HG03457 (cell line): Measurements from ENCODE around the gene MFSD2B.
"Not testable (repeated sequence)": the region's sequence is repeated elsewhere in the genome, so short reads cannot be mapped to it uniquely, and the experiment has no call there.

Experiments used
- ATAC-seq: cut with Tn5 transposase; IDR thresholded peaks from one replicate; pipeline ENCODE4 v1.9.1; 2021; ENCODE audit warnings: moderate number of reproducible peaks; ENCODE audit not compliant: unreplicated experiment

MFSD2B gene

GRCh38 chr2:24009680-24010476 lies at the start of gene MFSD2B:
Gene MFSD2B (plus strand): TSS chr2:24010085. CDS start chr2:24010097, 12 bp downstream.
- ATAC-seq, result no peak

- ATAC-seq, result no peak
Observed at GRCh38 chr2:23967846-23968245, 42.0 kb upstream of the MFSD2B start.

- no peak for ATAC-seq
Observed at GRCh38 chr2:23976883-23977282, 33.0 kb upstream of the MFSD2B start.

GRCh38 chr2:23988371-23988770 lies 21.5 kb upstream of the MFSD2B start:
- no peak for ATAC-seq

- ATAC-seq, result no peak
Observed at GRCh38 chr2:23992931-23993330, 17.0 kb upstream of the MFSD2B start.

DNA sequence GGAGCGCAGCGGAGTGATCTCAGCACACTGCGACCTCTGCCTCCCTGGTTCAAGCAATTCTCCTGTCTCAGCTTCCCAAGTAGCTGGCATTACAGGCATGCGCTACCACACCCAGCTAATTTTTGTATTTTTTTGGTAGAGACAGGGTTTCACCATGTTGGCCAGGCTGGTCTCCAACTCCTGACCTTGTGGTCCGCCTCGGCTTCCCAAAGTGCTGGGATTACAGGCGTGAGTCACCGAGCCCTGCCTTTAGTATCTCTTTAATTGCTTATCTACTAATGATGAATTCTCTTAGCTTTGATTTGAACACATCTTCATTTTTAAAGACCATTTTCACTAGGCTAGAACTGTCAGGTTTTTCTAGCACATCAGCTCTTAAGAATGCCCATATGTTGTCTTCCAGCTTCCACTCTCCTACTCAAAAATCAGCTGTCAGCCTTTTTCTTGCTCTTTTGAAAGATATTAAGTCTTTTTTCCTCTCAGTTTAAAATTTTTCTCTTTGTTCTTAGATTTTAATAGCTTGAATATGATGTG lies 16.1 kb upstream of the MFSD2B start:
- no peak for ATAC-seq

- ATAC-seq, result no peak
Observed at GRCh38 chr2:23994567-23994966, 15.3 kb upstream of the MFSD2B start.

DNA sequence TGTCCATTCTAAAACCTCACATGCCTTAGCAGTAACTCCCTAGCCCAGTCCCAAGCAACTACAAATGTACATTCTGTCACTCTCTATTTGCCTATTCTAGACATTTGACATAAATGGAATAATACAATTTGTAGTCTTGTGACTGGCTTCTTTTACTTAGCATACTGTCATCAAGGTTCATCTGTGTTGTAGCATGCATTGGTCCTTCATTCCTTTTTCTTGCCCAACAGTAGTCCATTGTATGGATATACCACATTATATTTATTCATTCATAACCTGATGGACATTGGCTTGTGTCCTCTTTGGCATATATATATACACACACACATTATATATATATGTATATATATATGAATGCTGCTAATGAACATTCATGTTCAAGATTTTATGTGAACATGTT lies 2.2 kb upstream of the MFSD2B start:
- ATAC-seq, result no peak

DNA sequence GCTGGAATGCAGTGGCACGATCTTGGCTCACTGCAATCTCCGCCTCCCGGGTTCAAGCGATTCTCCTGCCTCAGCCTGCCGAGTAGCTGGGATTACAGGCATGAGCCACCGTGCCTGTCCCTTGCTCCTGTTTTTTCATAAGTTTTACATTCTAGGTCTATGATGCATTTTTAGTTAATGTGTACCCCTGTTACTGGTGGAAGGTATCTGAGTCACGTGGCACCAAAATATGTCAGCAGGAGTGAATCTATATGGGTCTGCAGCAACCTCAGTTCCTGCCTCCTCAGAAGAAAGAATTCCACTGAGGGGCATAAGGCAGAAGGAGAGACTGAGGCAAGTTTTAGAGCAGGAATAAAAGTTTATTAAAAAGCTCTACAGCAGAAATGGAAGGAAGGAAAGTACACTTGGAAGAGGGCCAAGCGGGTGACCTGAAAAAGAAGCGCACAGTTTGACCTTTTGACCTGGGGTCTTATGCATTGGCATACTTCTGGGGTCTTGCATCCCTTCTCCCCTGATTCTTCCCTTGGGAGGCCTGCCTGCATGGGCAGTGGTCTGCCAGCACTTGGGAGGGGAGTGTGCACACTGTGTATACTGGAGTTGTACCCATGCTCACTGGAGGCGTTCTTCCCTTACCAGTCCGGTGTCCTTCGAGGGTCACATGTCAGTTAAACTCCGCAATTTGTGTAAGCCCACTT lies 1.1 kb upstream of the MFSD2B start:
- no peak for ATAC-seq

- no peak for ATAC-seq
Observed at GRCh38 chr2:24009367-24009679, 562 bp upstream of the MFSD2B start.

GRCh38 chr2:24010477-24011249 lies 778 bp downstream of the MFSD2B start:
- no peak for ATAC-seq

DNA sequence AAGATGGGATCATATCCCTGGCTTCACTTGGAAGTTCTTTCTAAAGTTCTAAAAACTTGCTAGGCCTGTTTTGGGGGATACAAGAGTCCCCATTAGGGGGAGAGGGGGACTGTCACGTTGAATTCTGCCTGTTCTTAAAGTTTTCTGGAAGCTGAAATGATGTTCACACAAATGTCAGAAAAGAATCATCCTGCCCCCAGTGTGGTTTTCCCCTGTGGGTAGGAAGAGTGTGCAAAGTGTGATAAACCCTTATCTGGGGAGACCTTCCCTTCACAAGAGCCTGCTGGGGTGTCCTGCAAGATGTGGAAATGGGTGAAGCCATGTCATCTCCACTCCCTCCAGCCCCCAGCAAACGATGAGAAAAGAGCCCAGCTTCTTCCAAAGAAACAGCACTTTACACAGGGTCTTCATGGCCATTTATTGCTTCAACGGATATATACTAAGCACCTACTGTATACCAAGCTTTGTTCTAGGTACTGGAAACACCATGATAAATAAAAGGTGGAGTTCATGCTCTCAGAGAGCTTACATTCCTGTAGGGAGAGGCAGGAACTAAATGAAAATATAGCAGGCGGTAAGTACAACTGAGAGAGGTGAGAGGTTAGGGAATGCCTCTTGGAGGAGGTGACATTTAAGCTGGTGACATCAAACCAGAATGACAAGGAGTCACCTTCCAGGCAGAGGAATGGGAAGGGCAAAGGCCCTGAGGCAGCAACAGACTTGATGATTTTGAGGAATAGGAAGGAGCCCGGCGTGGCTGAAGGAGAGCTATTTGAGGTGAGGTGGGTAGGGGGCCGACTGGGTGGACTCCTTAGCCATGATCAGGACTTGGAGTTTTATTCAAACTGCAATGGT lies 1.6 kb downstream of the MFSD2B start:
- ATAC-seq, result no peak

DNA sequence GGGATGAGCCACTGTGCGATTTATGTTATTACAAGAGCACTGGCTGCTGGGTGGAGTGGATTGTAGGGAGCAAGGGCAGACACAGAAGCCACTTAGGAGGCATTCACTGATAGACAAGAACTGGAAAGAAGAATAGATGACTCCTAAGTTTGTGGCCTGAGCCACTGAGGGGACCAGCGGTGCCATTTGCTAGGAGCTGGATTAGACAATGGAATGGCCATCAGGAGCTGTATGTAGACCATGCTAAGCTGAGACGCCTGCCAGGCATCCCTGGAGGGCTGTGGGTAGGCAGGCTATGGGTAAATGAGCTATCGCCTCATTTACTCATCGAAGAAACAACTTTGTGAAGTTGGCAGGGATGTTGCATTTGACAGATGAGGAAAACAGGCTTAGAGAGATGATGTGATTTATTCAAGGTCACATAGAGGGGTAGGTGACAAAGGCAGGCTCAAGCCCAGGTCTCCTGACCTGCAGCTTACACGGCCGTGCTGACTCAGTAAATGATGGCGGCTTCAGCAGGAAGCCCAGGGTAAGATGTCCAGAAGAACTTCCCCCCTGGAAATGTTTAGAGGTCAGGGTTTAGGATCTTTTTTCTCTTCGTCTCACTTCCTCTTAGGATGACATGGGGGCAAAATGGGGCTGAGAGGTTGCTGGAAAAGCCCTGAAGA lies 2.8 kb downstream of the MFSD2B start:
- no peak for ATAC-seq

DNA sequence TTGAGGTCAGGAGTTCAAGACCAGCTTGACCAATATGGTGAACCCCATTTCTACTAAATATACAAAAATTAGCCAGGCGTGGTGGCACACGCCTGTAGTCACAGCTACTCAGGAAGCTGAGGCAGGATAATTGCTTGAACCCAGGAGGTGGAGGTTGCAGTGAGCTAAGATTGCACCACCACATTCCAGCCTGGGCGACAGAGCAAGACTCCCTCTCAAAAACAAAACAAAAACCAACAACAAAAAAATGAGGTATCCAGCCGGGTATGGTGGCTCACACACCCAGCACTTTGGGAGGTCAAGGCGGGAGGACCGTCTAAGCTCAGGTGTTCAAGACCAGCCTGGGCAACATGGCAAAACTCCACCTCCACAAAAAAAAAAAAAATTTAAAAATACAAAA lies 5.0 kb downstream of the MFSD2B start:
- not testable (repeated sequence) for ATAC-seq

DNA sequence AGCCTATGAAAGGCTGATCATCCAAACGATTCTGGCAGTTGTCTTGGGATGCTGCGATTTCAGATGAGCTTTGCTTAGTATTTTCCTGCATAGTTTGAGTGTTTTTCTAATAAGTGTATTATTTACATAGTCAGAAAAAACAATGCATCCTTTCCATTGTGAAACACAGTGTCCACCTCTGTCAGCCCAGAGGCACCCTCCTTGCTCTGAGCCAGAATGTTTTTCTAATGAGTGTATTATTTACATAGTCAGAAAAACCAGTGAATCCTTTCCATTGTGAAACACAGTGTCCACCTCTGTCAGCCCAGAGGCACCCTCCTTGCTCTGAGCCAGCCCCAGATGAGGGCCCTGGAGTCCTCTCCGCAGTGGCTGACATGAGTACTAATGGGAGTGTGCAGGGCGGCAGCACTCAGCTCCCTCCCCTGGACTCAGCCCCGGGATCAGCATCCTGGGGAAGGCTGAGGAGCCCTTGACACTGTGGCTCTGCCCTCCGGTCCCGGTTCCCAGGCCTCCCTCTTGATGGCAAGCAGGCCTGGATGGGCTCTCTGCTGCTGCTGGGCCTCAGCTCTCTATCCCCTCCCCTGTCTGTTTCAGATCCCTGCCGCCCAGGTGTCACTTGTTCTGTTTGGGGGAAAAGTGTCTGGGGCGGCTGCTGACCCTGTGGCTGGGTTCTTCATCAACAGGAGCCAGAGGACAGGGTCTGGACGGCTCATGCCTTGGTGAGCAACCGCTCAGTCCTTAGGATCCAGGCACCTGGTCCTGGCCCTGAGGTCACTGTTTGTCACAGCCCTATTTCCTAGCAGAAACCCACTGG lies 5.9 kb downstream of the MFSD2B start:
- no peak for ATAC-seq

GRCh38 chr2:24016376-24016761 lies 6.5 kb downstream of the MFSD2B start:
- no peak for ATAC-seq

GRCh38 chr2:24016853-24017703 lies 7.2 kb downstream of the MFSD2B start:
- no peak for ATAC-seq

DNA sequence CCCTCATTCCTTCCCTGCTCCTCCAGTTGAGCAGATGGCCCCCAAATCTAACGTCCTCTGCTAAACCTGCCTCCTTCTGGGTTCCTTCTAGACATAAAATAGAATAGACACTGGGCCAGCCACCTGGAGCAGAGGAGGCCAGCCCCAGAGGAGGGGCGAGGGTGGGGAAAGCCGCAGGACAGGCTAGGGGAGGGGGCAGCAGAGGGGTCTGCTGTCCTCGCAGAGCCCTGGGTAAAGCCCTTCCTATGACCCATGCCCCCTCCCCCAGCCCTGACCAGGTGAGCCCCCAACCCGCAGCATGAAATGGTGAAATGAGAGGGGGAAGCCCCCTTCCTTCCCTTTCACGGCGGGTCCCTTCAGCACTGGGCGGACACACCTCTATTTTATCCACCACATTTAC lies 7.8 kb downstream of the MFSD2B start:
- ATAC-seq, result no peak
